Activated gamma-delta T cell treated with anti-CD3 and anti-CD28 coated beads, Interleukin-2, amount 50 U/mL, for 16 hours (primary cell): Measurements from ENCODE around the gene SH2D2A.

Experiments used
- DNase-seq: peaks from one replicate; pipeline ENCODE4 v3.0.0-alpha.2; 2020; ENCODE audit warnings: low read depth

SH2D2A gene

DNA sequence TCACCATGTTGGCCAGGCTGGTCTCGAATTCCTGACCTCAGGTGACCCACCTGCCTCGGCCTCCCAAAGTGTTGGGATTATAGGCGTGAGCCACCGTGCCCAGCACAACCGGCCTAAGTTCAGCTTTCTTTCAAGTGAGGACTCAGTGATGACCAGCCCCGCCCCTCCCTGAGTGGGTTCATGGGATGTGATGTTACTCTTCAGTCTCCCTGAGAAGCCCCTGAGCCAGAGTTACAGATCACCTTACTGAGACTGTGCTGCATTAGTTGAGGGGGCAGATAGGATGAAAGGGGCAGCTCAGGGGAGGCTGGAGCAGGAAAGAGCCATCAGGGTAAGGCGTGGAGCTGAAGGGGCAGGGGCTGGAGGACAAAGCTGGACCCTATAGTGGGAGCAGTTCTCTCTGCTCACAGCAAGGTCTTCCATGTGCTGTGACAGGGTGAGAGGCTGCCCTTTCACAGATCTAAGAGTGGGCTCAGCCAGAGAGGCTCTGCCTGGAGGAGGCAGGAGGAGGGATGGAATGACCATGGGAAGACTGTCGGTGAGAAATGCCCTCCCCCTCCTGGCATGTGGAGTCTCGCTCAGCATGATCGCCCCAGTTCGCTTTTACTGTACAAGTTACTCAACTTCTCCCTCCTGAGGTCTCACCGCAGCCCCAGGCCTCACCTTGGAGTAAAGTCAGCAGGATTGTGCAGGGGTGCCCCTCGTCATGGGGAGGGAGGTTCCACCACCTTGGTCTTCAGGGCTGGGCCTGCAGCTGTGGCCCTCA is 13.4 kb downstream of the SH2D2A start:
- no peak for DNase-seq

GRCh38 chr1:156802421-156802935 is 14.2 kb downstream of the SH2D2A start:
- no peak for DNase-seq

GRCh38 chr1:156801409-156802121 is 15.1 kb downstream of the SH2D2A start:
- DNase-seq = no peak

DNA sequence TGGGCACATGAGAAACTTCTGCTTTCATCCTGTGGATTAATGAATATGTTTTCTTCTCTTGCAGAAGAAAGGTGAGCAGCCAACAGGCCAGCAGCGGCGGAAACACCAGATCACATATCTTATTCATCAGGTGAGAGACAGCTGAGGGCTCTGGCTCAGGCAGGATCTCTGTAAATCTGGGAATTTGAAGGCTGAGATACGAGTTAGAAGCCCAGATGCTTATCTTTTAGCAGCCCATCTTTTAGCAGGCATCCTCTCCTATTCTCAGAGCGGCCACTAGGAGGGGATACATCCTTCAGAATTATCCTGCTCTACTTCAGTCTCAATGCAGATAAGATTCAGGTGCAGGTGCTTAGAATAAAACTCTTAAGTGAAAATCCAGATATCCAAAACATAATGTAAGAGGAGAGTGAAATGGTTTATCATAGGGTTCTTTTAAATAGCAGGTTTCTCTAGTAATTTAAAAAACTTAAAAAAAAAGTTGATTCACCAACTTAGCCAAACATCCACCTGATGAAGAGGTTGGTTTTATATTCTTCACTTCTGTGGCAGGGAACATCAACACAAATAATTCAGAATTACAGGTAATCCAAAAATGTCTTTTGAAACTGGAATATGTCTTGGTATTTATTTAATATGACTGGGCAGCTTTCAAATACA is 19.3 kb downstream of the SH2D2A start:
- DNase-seq = peak; percentile 47

DNA sequence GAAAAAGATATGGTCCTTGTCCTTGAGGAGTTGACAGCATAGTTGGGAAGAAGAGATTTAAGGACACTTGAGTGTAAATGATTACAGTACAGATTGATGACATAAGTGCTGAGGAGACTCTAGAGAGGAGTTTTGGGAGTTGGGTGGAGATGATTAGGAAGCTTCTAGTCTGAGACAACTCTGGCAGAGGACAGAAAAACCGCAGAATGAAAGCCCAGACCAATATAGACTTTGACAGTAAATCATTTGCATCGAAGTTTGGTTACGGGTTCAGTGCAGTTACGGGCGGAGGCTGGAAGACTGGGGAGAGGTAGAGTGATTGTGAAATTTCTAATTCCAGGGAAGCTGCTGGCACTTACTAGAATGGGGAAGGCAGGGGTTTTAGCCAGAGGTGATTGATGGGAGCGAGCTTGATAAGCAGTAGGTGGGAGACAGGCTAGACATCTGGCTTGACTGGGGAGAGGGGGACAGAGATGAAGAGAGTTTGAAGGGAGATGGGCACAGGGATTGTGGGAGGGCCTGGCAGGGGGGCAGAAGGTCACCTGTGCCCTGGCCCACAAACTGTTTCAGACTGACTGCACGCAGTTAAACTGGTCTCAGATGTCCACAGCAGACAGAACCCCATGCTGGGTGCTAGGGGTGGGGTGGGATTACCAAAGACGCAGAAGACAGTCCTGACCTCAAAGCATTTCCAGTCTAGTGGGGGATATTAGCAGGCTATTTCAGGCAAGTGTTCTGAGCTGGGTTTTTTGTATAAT is 20.1 kb downstream of the SH2D2A start:
- DNase-seq = no peak

GRCh38 chr1:156795787-156796186 is 20.9 kb downstream of the SH2D2A start:
- no peak for DNase-seq

DNA sequence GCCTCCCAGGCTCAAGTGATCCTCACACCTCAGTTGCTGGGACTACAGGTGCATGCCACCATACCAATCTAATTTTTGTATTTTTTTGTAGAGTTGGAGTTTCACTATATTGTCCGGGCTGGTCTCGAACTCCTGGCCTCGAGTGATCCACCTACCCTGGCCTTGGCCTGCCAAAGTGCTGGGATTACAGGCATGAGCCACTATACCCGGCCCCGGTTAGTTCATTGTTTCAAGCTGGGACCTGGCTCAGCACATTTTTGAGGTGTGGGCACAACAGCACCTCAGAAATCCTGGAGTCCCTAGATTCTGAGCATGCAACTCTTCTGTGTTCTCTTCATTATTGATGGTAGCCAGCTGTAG is 21.3 kb downstream of the SH2D2A start:
- no peak for DNase-seq

- no peak for DNase-seq
These were observed 21.9 kb downstream of the SH2D2A start for GRCh38 chr1:156794506-156795373.

GRCh38 chr1:156789621-156790318 is 26.9 kb downstream of the SH2D2A start:
- DNase-seq = no peak

DNA sequence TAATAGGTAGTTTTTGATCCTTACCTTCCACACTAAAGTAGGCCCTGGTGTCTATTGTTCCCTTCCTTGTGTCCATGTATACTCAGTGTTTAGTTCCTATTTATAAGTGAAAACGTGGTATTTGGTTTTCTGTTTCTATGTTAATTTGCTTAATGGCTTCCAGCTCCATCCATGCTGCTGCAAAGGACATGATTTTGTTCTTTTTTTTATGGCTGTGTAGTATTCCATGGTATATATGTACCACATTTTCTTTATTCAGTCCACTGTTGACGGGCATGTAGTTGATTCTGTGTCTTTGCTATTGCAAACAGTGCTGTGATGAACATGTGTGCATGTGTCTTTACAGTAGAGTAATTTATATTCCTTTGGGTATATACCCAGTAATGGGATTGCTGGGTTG is 28.5 kb downstream of the SH2D2A start:
- no peak for DNase-seq

DNA sequence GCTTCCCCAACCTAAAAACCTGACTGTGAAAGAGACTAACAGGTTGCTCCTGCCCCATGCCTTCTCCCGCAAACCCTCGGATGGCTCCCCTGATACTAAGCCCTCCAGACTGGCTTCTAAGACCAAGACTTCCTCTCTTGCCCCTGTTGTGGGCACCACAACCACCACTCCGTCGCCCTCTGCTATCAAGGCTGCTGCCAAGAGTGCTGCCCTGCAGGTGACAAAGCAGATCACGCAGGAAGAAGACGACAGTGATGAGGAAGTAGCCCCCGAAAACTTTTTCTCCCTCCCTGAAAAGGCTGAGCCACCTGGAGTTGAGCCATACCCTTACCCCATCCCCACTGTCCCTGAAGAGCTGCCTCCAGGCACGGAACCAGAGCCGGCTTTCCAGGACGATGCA is 30.0 kb downstream of the SH2D2A start:
- DNase-seq = no peak

DNA sequence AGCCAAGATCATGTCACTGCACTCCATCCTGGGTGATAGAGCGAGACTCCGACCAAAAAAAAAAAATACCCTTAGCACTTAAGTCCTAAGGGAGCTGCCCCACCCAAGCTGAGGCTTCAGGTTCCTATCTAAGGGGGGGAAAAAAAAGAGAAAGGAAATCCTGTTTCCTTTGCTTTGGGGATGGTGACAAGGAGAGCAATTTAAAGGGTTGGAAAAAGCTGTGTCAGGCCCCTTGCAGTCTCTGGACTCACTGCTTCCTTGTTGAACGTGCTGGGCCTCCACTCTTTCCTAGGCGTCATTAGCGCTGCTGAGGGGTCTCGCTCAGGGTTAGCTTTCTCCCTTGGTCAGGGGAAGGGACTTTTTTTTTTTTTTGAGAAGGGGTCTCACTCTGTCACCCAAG is 31.2 kb downstream of the SH2D2A start:
- no peak for DNase-seq

DNA sequence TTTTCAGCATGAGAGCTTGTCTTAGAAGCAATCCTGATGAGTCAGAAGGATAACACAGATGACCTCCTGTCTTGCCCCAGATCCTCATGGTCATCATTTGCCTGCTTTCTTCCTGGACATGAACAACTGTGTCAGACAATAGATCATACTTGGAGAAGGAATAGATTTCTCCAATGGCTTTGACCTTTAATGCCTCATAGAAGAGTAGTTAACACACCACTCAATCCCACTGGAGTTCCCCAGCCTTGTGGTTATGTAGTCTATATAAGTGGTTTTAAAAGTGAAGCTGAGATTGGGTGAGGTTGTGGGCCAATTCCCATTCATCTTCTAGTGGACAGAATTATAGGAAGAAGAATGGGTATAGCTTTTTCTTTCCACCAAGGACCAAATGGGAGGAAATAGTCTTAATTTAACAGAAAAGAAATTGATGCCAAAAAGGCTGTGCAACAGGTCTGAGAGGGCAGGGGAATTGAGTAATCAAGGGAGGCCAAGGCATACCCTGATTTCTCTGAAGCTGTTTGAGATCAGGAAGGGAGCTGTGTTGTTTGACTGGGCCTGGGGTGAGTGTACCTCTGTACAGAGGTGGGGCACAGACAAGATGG is 35.0 kb downstream of the SH2D2A start:
- no peak for DNase-seq

- no peak for DNase-seq
These were observed 39.1 kb downstream of the SH2D2A start for GRCh38 chr1:156777573-156777972.

GRCh38 chr1:156776942-156777341 is 39.7 kb downstream of the SH2D2A start:
- no peak for DNase-seq

DNA sequence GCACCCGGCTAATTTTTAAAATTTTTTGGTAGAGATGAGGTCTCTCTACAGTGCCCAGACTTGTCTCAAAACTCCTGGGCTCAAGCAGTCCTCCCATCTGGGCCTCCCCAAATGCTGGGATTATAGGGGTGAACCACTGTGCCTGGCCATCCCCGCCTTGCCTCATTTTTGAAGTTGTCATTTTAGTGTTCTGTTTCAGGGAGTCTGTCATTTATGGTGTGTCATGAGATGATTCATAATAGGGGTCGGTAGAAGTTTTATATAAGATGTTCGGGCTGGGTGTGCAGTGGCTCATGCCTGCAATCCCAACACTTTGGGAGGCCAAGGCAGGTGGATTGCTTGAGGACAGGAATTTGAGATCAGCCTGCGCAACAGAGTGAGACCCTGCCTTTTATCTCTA is 40.8 kb downstream of the SH2D2A start:
- no peak for DNase-seq

- no peak for DNase-seq
These were observed 43.0 kb downstream of the SH2D2A start for GRCh38 chr1:156773607-156774006.

DNA sequence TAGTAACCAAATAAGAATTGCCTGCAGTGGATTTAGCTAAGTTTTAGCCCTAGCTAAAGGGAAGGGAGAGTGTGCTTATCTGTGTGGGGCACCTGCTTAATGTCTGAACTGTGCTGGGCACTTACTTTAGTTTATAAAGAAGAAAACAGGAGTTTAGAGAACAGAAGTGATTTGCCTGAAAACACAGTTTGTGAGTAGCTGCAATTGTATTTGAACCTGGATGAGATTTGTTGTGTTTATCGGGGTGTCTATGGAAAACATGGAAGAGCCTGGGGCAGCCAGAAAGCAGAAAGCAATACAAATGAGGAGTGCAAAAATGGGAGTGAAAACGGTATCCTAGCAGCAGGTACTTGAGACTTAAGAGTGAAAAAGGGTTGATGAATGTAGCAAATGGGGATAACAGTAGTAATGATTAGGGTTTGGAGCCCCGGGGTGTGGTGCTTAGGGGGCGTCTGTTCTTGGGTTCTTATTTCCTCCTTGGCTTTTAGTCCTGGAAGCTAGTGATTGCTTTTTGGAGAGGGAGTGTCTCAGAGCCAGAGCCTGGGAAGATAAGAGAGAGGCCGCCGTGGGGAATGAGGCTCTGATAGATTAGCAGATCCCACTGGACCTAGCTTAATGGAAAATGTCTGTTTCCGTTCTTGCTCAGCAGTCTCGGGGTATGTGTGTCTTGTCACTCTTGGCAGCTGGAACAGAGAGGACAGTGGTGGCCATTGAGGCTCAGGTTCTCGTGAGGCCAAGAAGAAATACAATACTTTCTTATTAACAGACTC is 43.7 kb downstream of the SH2D2A start:
- no peak for DNase-seq

GRCh38 chr1:156772222-156772621 is 44.4 kb downstream of the SH2D2A start:
- DNase-seq = no peak
